HFFc6 (cell line): ENCODE measurements around the gene EIF4A3. TPM values are rescaled to one million over a fixed set of nuclear protein-coding genes. Genes with fewer than 3 reads are reported as not detected.

ENCODE experiments used
- DNase-seq: peaks from one replicate; pipeline ENCODE4 v3.0.0-alpha.2; 2018
- H3K27ac Mint-ChIP-seq: 2 replicates; pipeline ENCODE4 v1.8.0; 2020; ENCODE audit warnings: mild to moderate bottlenecking, mixed read lengths
- H3K27me3 Mint-ChIP-seq: 2 replicates; pipeline ENCODE4 v1.8.0; 2021; ENCODE audit warnings: mild to moderate bottlenecking, moderate library complexity, mixed read lengths; ENCODE audit not compliant: insufficient read depth
- H3K36me3 Mint-ChIP-seq: 2 replicates; pipeline ENCODE4 v1.8.0; 2021; ENCODE audit warnings: low read depth, mixed read lengths
- H3K4me1 Mint-ChIP-seq: 2 replicates; pipeline ENCODE4 v1.8.0; 2020; ENCODE audit warnings: low read depth, mixed read lengths
- H3K4me3 Mint-ChIP-seq: 2 replicates; pipeline ENCODE4 v1.8.0; 2020; ENCODE audit warnings: mild to moderate bottlenecking, moderate library complexity, mixed read lengths
- H3K9me3 Mint-ChIP-seq: 2 replicates; pipeline ENCODE4 v1.8.0; 2020; ENCODE audit warnings: mild to moderate bottlenecking, mixed read lengths
- total RNA-seq, 6 experiments: library from RNA; stranded (reverse); fragmentation: NEBNext Ultra II Directional; extraction: Animal tissue kit (Norgen Biotek cat#: 25700); gene quantifications; 2 replicates in 1 of 6; 3 replicates in 5 of 6; pipeline ENCODE4 v1.2.3, GENCODE V29; 2021
- TF ChIP-seq, protein P1 (sequence below): fragments of 200-600 bp; sonication (generic); IDR thresholded peaks from 2 replicates; pipeline ENCODE4 v1.5.0; 2021; ENCODE audit warnings: antibody characterized with exemption, mild to moderate bottlenecking

EIF4A3 gene
- total RNA-seq, 6 experiments from 2014 or later, result 80.8 to 99.8 (median 88.4) TPM

GRCh38 chr17:80104956-80105375, 42.0 kb downstream of the EIF4A3 start:
- no peaks in the 10 kb centered on the region; the same call in 1 of the 2 replicates for H3K27me3 Mint-ChIP-seq
- no peaks in the 10 kb centered on the region for H3K36me3 Mint-ChIP-seq
- H3K9me3 Mint-ChIP-seq, result no peaks in the 10 kb centered on the region
- no peak overlapping the region for H3K4me3 Mint-ChIP-seq
- no peak overlapping the region for H3K27ac Mint-ChIP-seq
- TF ChIP-seq, protein P1, sequence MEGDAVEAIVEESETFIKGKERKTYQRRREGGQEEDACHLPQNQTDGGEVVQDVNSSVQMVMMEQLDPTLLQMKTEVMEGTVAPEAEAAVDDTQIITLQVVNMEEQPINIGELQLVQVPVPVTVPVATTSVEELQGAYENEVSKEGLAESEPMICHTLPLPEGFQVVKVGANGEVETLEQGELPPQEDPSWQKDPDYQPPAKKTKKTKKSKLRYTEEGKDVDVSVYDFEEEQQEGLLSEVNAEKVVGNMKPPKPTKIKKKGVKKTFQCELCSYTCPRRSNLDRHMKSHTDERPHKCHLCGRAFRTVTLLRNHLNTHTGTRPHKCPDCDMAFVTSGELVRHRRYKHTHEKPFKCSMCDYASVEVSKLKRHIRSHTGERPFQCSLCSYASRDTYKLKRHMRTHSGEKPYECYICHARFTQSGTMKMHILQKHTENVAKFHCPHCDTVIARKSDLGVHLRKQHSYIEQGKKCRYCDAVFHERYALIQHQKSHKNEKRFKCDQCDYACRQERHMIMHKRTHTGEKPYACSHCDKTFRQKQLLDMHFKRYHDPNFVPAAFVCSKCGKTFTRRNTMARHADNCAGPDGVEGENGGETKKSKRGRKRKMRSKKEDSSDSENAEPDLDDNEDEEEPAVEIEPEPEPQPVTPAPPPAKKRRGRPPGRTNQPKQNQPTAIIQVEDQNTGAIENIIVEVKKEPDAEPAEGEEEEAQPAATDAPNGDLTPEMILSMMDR, result no peak
- H3K4me1 Mint-ChIP-seq, result peaks cover 22% of the 10 kb centered on the region
- no peak for DNase-seq

GRCh38 chr17:80104321-80104955, 42.5 kb downstream of the EIF4A3 start:
- TF ChIP-seq, protein P1, result no peak
- no peak overlapping the region for H3K4me3 Mint-ChIP-seq
- no peak overlapping the region for H3K27ac Mint-ChIP-seq
- no peak for DNase-seq
- no peaks in the 10 kb centered on the region for H3K36me3 Mint-ChIP-seq
- no peaks in the 10 kb centered on the region; the same call in 1 of the 2 replicates for H3K27me3 Mint-ChIP-seq
- no peaks in the 10 kb centered on the region for H3K9me3 Mint-ChIP-seq
- peaks cover 22% of the 10 kb centered on the region for H3K4me1 Mint-ChIP-seq

GRCh38 chr17:80103449-80104085, 43.4 kb downstream of the EIF4A3 start:
- Mint-ChIP-seq H3K27ac (no peak overlapping the region), H3K4me3 (no peak overlapping the region), H3K4me1 (peaks cover 22% of the 10 kb centered on the region), H3K9me3 (no peaks in the 10 kb centered on the region), H3K36me3 (no peaks in the 10 kb centered on the region), H3K27me3 (no peaks in the 10 kb centered on the region; the same call in 1 of the 2 replicates)
- TF ChIP-seq, protein P1, result no peak
- no peak for DNase-seq

- Mint-ChIP-seq H3K27ac (no peak overlapping the region), H3K27me3 (no peaks in the 10 kb centered on the region; the same call in none of the 2 replicates), H3K4me1 (peaks cover 22% of the 10 kb centered on the region), H3K9me3 (no peaks in the 10 kb centered on the region), H3K36me3 (no peaks in the 10 kb centered on the region), H3K4me3 (peak overlapping the region; percentile 97)
- TF ChIP-seq, protein P1, result no peak
- DNase-seq, result no peak
These were observed 44.1 kb downstream of the EIF4A3 start for GRCh38 chr17:80102664-80103448.

DNA sequence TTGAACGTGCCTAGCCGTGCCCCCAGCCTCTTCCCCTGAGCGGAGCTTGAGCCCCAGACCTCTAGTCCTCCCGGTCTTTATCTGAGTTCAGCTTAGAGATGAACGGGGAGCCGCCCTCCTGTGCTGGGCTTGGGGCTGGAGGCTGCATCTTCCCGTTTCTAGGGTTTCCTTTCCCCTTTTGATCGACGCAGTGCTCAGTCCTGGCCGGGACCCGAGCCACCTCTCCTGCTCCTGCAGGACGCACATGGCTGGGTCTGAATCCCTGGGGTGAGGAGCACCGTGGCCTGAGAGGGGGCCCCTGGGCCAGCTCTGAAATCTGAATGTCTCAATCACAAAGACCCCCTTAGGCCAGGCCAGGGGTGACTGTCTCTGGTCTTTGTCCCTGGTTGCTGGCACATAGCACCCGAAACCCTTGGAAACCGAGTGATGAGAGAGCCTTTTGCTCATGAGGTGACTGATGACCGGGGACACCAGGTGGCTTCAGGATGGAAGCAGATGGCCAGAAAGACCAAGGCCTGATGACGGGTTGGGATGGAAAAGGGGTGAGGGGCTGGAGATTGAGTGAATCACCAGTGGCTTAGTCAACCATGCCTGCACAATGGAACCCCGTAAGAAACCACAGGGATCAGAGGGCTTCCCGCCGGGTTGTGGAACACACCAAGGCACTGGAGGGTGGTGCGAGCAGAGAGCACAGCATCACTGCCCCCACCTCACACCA, 44.8 kb downstream of the EIF4A3 start:
- Mint-ChIP-seq H3K4me3 (peak overlapping the region; percentile 97), H3K4me1 (peaks cover 22% of the 10 kb centered on the region), H3K36me3 (no peaks in the 10 kb centered on the region), H3K27me3 (no peaks in the 10 kb centered on the region; the same call in none of the 2 replicates), H3K9me3 (no peaks in the 10 kb centered on the region), H3K27ac (peak overlapping the region; percentile 76)
- peak; percentile 17 for DNase-seq
- TF ChIP-seq, protein P1, result no peak
